22Rv1 (cell line): ENCODE results near the gene CTDSPL.

Experiments used
- H3K27ac ChIP-seq: fragments of 450-650 bp; 2 replicates; pipeline ENCODE4 v1.5.1; 2017
- ZFX ChIP-seq: fragments of 450-650 bp; IDR thresholded peaks from 2 replicates; pipeline ENCODE4 v1.6.1; 2017; ENCODE audit warnings: antibody characterized with exemption, borderline replicate concordance
- TF ChIP-seq, protein P1 (sequence below): fragments of 450-650 bp; IDR thresholded peaks from 2 replicates; pipeline ENCODE4 v1.5.1; 2017; ENCODE audit warnings: mild to moderate bottlenecking

The CTDSPL gene

DNA sequence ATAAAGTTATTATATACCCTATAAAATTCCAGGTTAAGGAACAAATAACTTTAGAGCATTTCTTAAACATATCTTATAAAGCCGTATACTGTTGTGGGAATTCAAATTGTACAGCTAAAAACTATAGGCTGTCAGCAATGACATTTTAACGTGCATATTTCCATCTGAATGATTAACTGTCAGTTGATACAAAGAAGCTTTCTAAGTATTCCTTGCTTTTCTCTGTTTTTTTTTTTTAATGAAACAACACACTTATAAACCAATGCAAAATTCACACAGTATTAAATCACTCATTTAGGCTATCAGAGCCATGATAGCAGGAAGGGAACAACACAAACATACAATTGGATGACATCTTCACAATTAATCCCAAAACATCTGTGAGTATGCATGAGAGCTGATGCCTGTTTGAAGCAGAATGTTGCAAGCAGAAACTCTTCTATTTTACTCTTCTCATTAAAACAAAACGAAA is 61.9 kb downstream of the CTDSPL start:
- no peak overlapping the region for H3K27ac ChIP-seq
- TF ChIP-seq, protein P1, sequence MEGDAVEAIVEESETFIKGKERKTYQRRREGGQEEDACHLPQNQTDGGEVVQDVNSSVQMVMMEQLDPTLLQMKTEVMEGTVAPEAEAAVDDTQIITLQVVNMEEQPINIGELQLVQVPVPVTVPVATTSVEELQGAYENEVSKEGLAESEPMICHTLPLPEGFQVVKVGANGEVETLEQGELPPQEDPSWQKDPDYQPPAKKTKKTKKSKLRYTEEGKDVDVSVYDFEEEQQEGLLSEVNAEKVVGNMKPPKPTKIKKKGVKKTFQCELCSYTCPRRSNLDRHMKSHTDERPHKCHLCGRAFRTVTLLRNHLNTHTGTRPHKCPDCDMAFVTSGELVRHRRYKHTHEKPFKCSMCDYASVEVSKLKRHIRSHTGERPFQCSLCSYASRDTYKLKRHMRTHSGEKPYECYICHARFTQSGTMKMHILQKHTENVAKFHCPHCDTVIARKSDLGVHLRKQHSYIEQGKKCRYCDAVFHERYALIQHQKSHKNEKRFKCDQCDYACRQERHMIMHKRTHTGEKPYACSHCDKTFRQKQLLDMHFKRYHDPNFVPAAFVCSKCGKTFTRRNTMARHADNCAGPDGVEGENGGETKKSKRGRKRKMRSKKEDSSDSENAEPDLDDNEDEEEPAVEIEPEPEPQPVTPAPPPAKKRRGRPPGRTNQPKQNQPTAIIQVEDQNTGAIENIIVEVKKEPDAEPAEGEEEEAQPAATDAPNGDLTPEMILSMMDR = no peak
- no peak for TF ChIP-seq ZFX

DNA sequence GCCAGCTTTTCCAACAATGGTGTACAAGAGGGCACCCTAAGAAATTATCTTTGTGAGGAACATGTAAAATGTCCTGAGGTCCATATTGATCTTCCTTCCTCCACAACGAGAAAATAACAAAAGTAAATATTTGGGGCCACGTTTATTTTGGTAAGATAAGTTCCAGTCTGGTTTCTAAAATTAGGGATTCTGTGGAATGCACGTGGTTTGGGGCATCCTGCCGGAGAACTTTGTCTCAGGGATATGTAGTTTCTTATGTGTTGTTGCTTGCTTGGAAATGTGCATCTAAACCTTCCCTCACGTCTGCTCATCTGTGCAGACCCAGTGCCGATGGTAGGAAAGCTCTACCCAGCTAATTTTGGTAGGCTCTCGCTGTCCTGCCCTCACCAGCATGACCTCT is 62.8 kb downstream of the CTDSPL start:
- no peak overlapping the region for H3K27ac ChIP-seq
- TF ChIP-seq, protein P1 = no peak
- no peak for TF ChIP-seq ZFX

DNA sequence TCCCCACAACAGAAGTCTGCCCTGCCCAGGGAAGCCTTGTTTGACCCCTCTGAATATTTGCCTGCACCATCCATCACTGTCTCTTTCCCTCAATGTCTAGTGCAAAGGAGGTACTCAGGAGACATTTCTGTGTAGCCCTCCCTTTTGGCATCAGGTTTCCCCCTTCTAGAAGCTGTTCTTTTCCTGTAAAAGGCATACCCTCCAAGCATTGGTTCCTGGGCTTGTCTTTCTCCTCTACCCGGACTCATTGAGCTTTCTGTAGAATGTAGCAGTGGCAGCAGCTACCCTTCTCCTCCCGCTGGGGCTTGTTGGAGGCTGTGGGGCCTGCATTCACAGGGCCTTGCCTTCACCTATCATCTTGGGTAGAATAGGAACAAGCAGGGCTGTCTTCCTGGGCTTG is 63.5 kb downstream of the CTDSPL start:
- H3K27ac ChIP-seq = no peak overlapping the region
- TF ChIP-seq, protein P1 = no peak
- no peak for TF ChIP-seq ZFX

DNA sequence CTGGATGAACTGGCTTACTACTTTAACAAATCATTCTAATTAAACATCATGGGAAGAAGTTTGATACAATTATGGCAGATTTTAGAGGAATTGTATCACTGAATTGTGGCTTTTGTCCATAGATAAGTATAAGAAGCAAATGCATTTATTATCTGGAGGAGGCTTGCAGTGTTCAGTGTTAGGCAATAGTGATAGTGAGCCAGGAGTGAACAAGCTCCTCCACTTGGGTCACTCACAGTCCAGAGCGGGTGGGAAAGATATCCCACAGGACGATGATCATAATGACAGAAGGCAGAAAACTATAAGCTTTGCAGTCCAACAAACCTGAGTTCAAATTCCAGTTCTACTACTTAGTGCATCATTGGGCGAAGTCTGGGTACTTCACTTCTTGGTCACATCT is 64.9 kb downstream of the CTDSPL start:
- no peak overlapping the region for H3K27ac ChIP-seq
- TF ChIP-seq ZFX = no peak
- TF ChIP-seq, protein P1 = no peak

DNA sequence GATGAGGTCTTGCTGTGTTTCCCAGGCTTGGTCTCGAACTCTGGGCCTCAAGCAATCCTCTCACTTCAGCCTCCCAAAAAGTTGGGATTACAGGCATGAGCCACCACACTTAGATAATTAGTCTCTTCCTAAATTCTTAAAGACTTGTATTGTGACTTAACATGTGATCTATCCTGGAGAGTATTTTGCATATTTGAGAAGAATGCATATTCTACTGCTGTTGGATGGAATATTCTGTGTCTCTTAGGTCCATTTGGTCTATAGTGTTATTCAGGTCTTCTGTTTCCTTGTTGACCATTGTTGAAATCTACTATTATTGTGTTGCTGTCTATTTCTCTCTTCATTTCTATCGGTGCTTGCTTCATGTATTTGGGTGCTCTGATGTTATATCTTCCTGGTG is 68.8 kb downstream of the CTDSPL start:
- H3K27ac ChIP-seq = peak overlapping the region; percentile 51
- TF ChIP-seq, protein P1 = no peak
- no peak for TF ChIP-seq ZFX

DNA sequence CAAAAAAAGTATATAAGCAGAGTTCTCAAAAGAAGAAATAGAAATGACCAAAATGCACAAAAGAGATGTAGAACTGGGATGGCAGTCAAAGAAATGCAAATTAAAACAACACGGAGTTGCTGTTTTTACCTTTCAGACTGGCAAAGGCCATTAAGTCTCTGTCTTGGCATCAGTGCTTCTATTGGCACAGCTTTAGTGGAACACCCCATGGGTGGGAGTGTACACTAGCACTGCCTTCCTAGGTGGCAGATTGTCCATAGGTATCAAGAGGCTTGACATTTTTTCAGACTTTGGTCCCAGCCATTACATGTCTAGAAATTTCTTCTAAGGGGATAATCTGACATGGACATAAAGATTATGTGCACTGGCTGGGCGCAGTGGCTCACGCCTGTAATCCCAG is 70.8 kb downstream of the CTDSPL start:
- H3K27ac ChIP-seq = peak overlapping the region; percentile 51
- TF ChIP-seq, protein P1 = no peak
- TF ChIP-seq ZFX = no peak

DNA sequence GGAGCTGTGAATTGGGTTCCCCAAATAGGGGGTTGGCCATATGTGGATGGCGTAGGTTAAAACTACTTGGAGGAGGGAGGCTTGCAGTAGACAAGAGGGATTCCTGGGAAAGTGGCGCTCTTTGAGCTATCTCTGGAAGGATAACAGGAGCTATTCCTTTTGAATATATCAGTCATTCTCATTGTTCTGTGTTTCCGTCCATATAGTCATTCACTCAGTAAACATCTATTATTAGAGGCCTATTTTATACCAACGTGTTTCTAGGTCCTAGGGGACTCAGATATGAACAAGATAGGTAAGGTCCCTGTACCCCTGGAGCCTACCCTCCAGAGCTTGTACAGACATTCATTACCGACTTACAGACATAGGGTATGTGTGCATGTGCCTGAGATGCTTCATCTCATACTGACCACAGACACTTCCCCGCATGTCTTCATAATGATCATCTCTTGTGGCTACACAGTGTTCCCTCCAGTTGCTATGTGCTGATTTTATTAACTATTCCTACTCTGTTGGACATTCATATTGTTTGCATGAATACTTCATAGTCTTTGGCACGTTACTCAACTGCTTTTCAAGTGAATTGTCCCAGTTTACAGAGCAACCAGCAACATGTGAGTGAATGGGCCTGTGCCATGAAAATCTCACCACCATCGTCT is 73.1 kb downstream of the CTDSPL start:
- H3K27ac ChIP-seq = peak overlapping the region; percentile 86
- TF ChIP-seq, protein P1 = no peak
- no peak for TF ChIP-seq ZFX
